Measurements from ENCODE around the gene SEMA3D. TPM values are rescaled to one million over a fixed set of nuclear protein-coding genes. Genes with fewer than 3 reads are reported as not detected.

Gene SEMA3D
- total RNA-seq, 1 donor from 2014 or later = 43.1 TPM

DNA sequence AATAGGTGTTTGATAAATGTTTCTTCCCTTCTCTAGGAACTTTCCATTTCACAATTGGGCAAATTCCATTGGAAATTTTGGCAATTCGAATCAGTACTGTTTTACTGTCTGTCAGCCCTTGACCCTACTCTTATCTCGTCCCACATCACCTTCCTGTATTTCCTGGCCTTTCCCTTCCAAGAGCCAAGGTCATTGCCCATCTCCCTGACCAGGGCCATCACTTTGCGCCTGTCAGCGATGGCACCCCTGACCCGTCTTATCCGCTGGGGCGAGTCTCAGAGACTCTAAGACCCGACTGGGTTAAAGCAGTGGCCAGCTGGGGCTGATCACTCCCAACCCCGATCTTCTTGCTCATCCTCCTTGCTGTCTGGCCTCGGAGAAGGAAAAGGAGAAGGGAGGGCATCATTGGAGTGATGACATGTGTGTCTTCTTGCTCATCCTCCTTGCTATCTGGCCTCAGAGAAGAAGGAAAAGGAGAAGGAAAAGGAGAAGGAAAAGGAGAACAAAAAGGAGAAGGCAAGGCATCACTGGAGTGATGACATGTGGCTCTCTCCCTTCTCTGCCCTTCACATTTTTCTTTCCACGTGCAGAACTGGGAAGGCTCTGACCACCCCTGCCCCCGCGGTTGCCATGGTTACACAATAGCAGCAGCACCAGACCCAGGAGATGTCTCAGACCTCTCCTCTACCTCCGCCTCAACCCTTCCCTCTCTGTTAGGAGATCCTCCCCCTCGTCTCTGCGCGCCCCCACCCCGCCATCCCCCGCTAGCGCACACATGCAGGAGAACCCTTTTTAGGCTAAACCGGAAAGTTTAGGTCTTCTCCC is 2.0 kb downstream of the SEMA3D start:
- DNase-seq (ENCODE audit: low spot score) = peak; percentile 56

DNA sequence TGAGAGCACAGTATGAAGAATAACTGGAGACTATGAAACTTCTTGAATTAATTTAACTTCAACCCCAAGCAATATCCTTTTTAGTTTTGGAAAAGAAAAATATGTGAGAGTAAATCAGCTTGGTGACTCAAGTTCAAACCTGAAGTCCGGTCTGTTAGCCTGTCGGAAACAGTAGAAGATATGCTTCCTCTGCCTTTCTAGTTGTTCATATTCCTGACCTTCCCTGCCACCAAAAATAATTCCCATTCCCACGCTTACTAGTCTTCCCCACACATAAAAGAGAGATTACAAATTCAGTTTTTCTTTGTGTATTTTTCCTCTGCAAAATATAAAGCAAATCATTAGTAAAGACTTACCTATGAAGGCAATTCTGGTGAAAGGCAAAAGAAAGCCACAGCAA is 3.6 kb downstream of the SEMA3D start:
- no peak for DNase-seq (ENCODE audit: low spot score)

DNA sequence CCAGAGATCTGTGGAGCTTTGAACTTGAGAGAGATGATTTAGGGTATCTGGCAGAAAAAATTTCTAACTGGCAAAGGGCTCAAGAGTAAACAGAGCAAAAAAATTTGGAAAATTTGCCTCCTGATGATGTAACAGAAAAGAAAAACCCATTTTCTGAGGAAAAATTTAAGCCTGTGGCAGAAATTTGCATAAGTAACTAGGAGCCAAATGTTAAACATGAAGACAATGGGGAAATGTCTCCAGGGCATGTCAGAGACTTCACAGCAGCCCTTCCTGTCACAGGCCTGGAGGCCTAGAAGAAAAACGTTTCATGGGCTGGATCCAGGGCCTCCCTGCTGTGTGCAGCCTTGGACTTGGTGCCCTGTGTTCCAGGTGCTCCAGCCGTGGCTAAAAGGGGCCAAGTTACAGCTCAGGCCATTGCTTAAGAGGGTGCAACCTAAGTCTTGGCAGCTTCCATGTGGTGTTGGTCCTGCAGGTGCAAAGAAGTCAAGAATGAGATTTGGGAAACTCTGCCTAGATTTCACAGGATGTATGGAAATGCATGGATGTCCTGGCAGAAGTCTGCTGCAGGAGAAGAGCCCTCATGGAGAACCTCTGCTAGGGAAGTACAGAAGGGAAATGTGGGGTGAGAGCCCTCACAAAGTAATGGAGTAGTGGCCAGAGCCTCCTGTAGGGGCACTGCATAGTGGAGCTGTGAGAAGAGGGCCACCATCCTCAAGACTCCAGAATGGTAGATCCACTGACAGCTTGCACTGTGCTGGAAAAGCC is 8.1 kb downstream of the SEMA3D start:
- DNase-seq (ENCODE audit: low spot score) = no peak

DNA sequence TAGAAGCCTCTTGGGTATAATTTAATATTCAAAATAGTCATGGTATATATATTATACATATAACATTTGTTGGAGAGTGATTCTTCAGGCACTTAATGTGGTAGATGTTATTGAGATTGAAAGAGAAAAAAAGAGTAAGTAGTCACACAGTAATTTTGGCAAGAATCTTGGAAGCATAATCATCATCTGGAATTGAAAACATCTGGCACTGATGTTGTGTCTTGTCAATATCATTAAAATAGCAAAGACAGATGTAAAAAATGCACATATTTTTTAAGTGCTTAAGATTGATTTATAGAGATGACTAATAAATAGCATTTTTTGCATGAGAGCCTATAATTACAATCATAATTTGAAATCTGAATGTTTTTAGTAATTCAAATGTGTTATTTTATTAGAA is 9.5 kb downstream of the SEMA3D start:
- DNase-seq (ENCODE audit: low spot score) = no peak

DNA sequence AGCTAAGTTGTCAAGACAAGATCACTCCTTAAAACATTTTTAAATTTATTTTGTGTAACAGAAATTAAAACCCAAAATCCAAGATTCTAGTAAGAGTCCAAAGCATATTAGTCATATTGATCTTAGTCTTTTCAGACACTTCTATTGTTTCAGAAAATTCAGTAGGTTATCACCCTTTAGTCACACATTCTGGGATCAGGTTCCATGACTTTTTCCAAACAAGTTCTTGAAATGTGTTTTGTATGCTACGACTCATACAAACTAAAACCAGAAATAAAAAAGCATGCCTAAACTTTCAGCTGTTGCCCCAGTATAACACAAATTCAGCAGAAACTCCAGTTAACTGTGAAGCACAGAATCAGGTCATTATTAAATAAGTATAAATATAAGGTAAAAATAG is 10.7 kb downstream of the SEMA3D start:
- no peak for DNase-seq (ENCODE audit: low spot score)

DNA sequence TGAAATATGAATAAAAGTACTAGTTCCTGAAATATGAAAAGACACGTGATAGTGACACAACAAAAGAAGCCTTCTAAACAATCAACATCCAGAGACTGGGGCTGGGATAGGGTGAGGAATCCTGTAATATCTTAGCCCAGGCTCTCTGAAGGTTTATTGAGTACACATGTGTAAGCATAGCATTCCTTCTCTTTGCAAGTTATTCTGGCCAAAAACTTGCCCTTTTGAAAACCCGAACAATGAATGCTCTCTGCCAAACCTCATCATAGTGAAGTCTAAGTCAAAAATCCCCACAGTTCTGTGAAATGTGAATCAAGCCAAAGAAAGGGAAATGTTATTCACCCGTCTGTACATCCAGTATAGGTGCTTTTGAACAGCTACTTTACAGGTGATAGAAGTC is 11.6 kb downstream of the SEMA3D start:
- no peak for DNase-seq (ENCODE audit: low spot score)

DNA sequence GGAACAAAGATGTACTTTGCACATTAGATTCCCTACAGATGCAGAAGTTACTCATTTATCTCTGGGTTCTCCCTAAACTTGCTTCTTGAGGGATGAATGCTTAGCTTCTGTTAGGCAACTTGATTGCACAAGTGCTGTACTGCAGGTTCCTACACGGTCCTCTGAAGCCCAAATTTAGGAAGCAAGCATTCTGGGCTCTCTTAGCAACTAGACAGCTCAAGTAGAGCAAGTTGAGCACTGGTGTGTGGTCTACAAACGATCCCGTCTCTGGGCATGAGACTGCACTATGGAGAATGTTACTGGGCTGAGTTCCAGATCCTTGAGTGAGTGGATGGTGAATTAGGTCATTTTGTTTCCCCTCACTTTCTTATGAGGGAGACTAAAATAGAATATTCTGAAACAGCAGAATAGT is 14.3 kb downstream of the SEMA3D start:
- DNase-seq (ENCODE audit: low spot score) = peak; percentile 75

DNA sequence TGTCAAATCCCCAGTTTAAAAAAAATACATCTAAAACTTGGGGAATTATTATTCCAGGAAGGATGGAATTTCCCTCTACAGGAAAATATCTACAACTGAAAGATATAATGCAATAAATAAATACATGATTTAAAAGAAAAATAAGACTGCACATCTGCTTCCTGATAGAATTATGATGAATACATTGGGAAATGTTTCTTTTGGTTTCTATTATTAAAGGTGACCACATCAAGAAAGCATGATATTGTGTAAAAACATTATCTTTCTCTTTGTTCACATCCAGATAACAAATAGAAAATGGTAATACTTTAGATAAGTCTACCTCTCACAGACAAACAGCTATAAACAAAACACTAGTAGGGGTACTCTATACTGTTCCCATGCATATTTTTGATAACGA is 19.2 kb downstream of the SEMA3D start:
- no peak for DNase-seq (ENCODE audit: low spot score)

DNA sequence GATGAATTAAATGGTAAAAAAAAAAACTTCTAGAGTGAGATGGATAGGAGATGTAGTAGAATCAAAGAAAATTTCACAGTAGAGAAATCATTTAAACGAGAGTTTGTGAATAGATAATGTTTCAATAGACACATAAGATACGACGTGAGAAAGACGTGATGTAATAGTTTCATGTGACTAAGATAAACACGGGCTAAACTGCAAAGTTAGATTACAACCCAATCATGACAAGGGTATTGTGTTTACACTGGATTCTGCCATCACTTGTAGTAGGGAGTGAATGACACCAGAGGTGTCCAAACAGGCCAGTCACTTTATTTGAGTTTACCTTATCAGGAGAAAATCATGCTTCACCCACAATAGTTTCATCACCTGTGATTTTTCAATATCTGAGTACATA is 21.6 kb downstream of the SEMA3D start:
- no peak for DNase-seq (ENCODE audit: low spot score)

DNA sequence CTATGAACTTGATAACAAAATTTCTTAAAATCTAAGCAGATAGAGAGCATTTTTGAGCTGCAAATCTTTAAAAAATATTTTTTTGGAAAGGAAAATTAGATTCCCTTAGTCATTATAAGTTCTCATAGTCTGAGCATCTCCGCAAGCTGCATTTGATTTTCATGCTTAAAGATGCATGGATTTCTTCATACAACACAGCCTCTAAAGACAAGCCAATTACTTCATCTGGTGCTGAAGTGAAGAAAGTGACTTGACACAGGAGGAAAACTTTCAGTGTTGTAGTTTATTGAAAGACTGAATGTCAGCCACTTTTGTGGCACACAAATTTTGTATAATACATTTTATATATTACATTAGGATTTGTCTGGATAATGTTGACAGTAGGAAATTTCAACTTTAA is 22.5 kb downstream of the SEMA3D start:
- peak; percentile 4 for DNase-seq (ENCODE audit: low spot score)

DNA sequence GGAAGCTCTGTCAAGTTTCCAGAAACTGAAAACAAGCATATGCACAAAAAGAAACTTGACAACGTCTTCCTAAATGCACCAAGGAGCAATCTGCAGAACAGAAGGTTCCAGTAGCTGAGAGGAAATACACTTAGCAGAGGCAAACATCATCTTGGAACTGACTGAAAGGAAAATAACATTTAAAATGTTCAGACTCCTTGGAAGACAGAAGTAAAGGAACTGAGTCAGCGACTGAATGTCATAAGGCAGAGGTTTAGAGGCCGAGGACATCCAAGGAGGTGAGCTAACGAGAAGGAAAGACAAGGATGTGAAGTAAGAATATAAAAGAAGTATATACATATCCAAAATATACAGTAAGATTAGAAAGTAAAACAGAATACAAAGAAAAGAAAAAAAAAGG is 24.1 kb downstream of the SEMA3D start:
- no peak for DNase-seq (ENCODE audit: low spot score)

DNA sequence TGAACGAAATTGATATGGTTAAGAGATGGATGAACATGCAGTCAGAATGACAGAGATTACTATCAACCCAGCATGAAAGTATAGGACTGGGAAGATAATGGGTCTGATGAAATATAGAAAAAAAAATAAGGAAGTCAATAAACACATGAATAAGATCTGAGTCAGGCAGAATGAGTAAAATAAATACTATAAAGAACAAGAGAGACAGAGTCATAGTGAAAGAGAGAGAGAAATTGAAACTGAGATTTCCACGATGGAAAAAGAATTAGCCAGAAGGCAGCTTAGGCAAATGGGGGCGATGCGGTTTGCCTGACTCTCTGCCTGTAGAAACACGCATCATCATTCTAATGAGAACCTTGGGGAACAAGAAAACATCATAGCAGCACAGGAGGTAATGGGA is 26.6 kb downstream of the SEMA3D start:
- DNase-seq (ENCODE audit: low spot score) = no peak

DNA sequence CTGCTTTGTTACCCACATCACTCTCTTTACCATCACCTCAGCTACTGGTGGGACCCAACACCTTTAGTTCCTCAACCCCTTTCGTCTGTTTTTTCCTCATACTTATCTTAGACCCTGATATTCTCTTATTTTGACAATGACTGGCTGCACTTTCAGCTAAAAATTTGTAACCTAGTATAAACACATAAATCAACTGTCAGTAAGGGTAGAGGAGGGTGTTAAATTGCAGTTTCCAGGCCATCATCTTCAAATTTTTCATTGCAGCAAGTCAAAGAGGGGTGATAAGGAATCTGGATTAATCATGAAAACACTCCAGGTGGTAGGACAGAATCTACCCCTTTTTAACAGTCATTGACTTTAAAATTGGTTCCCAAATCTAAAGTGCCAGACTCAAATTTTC is 27.9 kb downstream of the SEMA3D start:
- DNase-seq (ENCODE audit: low spot score) = no peak

DNA sequence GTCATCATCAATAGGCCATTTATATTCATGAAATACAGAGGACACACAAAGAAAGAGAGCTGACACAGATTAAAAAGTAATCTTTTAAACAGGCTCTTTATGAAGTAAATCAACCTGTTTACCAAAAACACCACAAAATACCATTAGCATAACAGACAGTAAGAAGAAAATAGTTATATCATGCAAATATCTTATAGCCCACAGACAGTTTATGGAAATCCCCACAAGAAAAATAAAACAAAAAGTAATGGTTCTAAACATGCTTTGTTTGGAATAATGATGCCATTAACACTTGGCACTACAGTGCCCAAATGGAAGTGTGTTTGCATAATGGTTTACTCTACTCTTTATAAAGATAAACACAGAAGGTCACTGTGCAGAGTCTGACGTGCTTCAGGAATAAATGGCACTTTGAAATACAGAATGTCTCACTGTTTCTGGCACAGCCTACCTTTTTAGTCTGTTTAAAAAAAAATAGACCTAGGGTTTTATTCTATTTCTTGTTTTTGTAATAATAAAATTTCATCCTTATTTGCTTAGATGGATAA is 30.1 kb downstream of the SEMA3D start:
- DNase-seq (ENCODE audit: low spot score) = no peak

DNA sequence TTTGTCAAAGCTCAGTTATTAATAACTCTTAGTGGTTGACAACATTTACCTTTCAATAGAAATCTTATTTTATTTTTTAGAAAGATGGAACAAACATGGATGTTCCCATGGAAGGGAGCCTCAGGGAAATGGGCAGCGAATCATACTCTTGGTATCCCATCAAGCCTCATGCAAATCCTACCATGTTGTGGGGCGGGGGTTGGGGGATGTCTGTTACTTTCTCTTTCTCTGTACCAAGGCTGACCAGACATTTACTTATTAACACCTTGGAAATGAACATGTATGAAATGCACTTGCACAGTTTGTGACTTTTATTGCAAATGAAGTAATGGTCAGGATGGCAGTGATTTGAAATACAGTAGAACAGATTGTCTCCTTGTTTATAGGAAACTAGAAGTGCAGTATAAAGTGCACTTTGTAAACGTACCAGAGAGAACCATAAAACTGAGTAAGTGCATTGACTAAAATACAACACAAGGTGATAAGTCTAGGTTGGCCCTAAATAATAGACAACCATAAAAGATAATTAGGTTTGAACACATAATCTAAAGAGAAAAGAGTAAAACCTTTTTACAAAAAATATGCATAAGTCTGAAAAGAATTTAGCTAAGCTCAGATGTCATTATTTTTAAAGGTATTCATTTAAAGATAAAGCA is 32.4 kb downstream of the SEMA3D start:
- DNase-seq (ENCODE audit: low spot score) = no peak

DNA sequence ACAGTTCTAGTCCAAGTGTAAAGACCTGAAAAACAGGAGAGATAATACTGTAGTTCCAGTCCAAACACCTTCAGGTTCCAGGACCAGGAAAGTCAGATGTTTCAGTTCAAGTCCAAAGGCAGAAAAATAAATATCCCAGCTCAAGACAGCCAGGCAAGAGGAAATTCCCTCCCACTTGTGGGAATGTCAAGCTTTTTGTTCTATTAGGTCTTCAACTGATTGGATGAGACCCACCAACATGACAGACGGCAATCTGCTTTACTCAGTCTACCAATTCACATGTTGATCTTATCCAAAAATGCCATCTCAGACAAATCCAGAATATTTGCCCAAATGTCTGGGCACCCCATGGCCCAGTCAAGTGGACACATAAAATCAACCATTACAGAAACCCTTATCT is 33.1 kb downstream of the SEMA3D start:
- DNase-seq (ENCODE audit: low spot score) = no peak

DNA sequence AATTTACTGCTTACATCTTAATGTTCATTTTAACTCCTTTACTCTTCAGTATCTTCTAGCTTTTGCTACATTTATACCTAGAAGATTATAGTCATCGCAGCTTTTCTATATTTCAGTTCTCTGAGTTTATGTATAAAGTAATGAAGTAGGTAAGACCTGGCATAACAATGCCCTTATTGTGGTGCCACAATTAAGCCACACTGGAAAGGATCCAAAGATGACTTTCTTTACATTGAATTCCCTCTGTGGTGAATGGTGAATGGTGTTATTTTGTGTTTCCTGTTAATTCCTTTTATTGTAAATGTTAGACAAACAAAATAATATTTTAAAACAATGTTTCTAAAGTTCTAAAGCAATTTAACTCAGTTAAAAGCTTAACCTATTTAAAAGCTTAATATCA is 36.2 kb downstream of the SEMA3D start:
- no peak for DNase-seq (ENCODE audit: low spot score)

DNA sequence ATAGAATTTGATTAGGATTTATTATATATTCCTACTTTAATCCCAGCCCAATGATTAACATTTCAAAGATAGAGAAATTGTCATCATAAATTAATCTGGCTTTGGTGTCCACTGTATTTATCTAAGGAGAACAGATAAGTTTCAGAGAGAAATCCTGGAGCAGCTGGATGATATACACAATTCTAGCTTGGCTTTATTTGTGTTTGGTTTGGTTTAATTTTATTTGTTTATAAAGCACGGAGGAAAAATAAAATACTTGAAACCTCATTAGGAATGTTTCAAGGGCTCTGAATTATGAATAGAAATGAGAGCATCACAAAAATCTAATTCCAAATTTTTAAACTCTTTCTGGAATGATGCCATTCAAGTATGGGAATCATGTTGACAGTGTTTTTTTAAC is 42.1 kb downstream of the SEMA3D start:
- DNase-seq (ENCODE audit: low spot score) = no peak

DNA sequence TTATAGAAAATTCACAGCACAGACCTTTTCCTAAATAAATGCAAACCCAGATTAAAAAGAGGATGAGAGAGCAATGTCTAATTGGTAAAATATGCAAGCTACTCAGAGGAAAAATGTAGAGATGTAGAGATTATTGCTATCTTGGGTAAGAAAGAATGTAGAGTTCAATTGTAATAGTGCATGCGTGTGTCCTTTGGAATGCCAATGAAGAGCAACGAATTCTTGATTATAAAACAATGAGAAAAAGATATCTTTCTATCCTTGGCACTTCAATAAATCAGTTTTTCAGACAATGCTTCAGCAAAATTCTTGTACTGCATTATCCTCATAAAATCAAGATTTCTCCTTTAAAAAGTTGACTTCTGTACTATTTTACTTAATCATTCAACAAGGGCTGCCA is 50.9 kb downstream of the SEMA3D start:
- DNase-seq (ENCODE audit: low spot score) = peak; percentile 44

DNA sequence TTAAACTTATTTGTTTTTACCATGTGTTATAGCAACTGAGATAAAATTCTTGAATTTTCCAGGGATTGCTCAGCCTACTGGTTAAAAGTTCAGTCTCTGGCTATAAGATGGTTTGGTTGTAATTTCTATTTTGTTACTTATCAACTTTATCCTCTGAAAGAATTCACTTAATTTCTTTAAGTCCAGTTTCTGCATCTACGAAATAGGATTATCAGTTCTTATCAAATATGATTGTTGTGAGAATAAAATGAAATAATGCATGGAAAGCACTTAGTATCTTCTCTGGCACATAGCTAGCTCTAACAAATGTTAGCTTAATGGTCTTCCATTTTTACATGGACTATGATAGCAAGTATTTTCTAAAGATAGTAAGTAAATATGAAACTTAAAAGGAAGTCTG is 53.3 kb downstream of the SEMA3D start:
- DNase-seq (ENCODE audit: low spot score) = peak; percentile 4

DNA sequence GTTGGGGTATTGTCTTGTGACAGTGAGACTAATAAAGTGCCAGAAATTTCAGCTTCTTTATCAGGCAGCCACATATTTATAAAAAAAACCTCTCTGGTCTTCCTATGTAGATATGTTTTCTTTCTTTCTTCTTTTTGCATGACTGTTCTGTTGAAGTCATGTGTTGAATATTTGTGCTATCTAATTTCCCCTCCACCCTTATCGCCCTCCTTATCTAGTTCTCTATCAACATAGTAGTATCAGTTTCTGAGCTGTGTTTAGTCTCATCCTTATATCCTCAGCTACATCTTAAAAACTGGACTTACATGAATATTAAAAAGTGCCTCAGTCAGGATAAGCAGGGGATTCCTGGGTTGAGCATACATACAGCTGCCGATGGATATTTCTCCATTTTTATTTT is 53.9 kb downstream of the SEMA3D start:
- peak; percentile 69 for DNase-seq (ENCODE audit: low spot score)

DNA sequence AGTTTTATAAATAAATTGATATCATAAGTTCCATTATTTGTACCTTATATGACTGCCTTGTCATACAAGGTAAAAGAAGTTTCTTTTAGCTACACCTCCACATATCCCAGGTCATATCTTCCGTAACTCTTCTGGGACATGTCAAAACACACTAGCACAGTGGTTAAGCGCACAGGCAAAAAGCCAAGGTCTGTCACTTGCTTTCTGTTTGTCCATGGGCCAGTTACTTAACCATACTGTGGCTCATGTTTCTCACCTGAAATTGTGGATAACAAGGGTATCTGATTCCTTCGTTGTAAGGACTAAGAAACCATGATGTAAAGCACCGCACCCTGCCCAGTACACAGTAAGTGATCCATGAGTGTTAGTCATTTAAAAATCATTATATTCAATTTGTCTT is 56.2 kb downstream of the SEMA3D start:
- no peak for DNase-seq (ENCODE audit: low spot score)
